Heart right ventricle (tissue), 16 donors: ENCODE data around the gene PTPRD. TPM values are rescaled to one million over a fixed set of nuclear protein-coding genes. Genes with fewer than 3 reads are reported as not detected.

Experiments
- ATAC-seq, 8 donors: fragments of 200-7000 bp; cut with Tn5 transposase; one replicate each; pipeline ENCODE4 v1.9.1; 2020; ENCODE audit warnings: mild to moderate bottlenecking in 8 of 8, moderate library complexity in 8 of 8, moderate number of reproducible peaks in 1 of 8
- DNase-seq, 2 donors: peaks; one replicate each; pipeline ENCODE4 v3.0.0-alpha.2; 2020
- H3K27ac ChIP-seq, 10 donors: fragments of 200-600 bp; sonication (generic) in 2 of 10; one replicate each; pipeline versions ENCODE4 v1.5.0 to v1.8.0; 2020 to 2022; ENCODE audit warnings: mild to moderate bottlenecking in 3 of 10
- H3K27me3 ChIP-seq, 7 donors: fragments of 200-600 bp; one replicate each; pipeline ENCODE4 v1.8.0; 2021 to 2022; ENCODE audit warnings: mild to moderate bottlenecking in 2 of 7
- H3K36me3 ChIP-seq, 9 donors: fragments of 200-600 bp; sonication (generic) in 1 of 9; one replicate each; pipeline versions ENCODE4 v1.5.0 to v1.8.0; 2020 to 2022; ENCODE audit warnings: mild to moderate bottlenecking in 2 of 9
- H3K4me1 ChIP-seq, 9 donors: fragments of 200-600 bp; sonication (generic) in 1 of 9; one replicate each; pipeline versions ENCODE4 v1.5.0 to v1.8.0; 2020 to 2022; ENCODE audit warnings: mild to moderate bottlenecking in 4 of 9
- H3K4me3 ChIP-seq, 10 donors: fragments of 200-600 bp; sonication (generic) in 2 of 10; one replicate each; pipeline versions ENCODE4 v1.5.0 to v1.8.0; 2020 to 2022; ENCODE audit warnings: mild to moderate bottlenecking in 7 of 10, moderate library complexity in 2 of 10
- H3K9me3 ChIP-seq, 11 donors: fragments of 200-600 bp in 10 of 11; sonication (generic) in 2 of 11; one replicate each; pipeline versions ENCODE4 v1.5.0 to v1.8.0; 2013 to 2022; ENCODE audit warnings: mild to moderate bottlenecking in 2 of 11, control low read depth in 1 of 11, moderate library complexity in 1 of 11
- CTCF ChIP-seq, 9 donors: fragments of 200-600 bp; sonication (generic) in 2 of 9; IDR thresholded peaks; one replicate each; pipeline versions ENCODE4 v1.5.0 to v1.8.0; 2021 to 2022; ENCODE audit warnings: antibody characterized with exemption in 9 of 9, mild to moderate bottlenecking in 5 of 9, moderate library complexity in 1 of 9
- WGBS, 2 donors: extraction: QIAGEN DNeasy Blood & Tissue Kit; methylation state at CpG; one replicate each; pipeline ENCODE4 v1.1.7; 2013; ENCODE audit warnings: inconsistent platforms in 1 of 2; 5-methylcytosine and 5-hydroxymethylcytosine counted together
- intact Hi-C, 10 donors: fragments of 100-400 bp; cut with DNase I; formaldehyde crosslinking; loops; one replicate each; pipeline versions ENCODE4 v1.11.1 to v1.14.2; 2022
- polyA plus RNA-seq, 2 donors: library from polyadenylated mRNA; stranded (reverse); fragments of 200-250 nt; gene quantifications; one replicate each; pipeline ENCODE4 v1.2.3, GENCODE V29; 2013
- total RNA-seq, 10 donors: library from RNA; stranded (reverse); fragmentation: NEBNext Ultra II Directional in 3 of 10; extraction: Animal tissue kit (Norgen Biotek cat#: 25700) in 3 of 10; gene quantifications; one replicate each; pipeline versions ENCODE4 v1.2.1 to v1.2.4, GENCODE V29; 2021 to 2023
- donor health status: Arrhythmogenic right ventricular cardiomyopathy.
- donor health status: ischemic (EF 13 %, LVEDD 7.1; RV severe dilation, severe dysfunction).
- donor health status: healthy with polysubstance abuse.
- donor health status: DM: no; HTN: yes; CAD: no.
- donor health status: DM: no; HTN: no; CAD: no.
- donor health status: ischemic (EF 25% LVEDD 6.9; RV normal size, moderate dysfunction).
- donor health status: ischemic (EF 25% LVEDD 5.7; RV mildly dilated, moderate dysfunction).
- donor health status: healthy.
- donor health status: DM: yes; HTN: yes; CAD: no.
- donor health status: Ischemic cardiomyopathy.
- donor health status: ischemic (EF 35%, LVEDD 5.7; RV mildly dilated, moderate dysfunction).
- donor health status: nonischemic (EF 11% LVEDD 7.7; RV severe dilation, severe dysfunction).
- donor health status: DM: yes; HTN: yes; CAD: no.
- donor health status: PGD.
- donor health status: ischemic (EF 29% LVEDD 5.4; RV normal size, mild dysfunction).
- donor health status: nonischemic (EF 23%, LVEDD 6.1; RV moderate dilation, normal function).

Gene PTPRD
- total and polyA plus RNA-seq, 12 donors = 1.4 to 25.2 (median 13.0) TPM

GRCh38 chr9:8895106-8895860 is 1717.5 kb downstream of the PTPRD start:
- intact Hi-C loops = loop anchor here in 7 of 10 donors (1.0 to 10.0 kb wide), 5 partner anchors 110 to 1330 kb away; no protein-coding TSS in a partner anchor
- peak in 4 of 8 donors; percentile 8 to 30 (median 16) for ATAC-seq
- Histone ChIP-seq H3K4me1 (peaks cover 0 to 7% (median 0%) of the 10 kb centered on the region in 9 donors), H3K27me3 (no peaks in the 10 kb centered on the region), H3K9me3 (no peaks in the 10 kb centered on the region), H3K36me3 (no peaks in the 10 kb centered on the region), H3K27ac (no peak overlapping the region), H3K4me3 (peak overlapping the region in 2 of 10 donors; percentile 26 to 28)
- no peak for TF ChIP-seq CTCF (IDR thresholded peaks at IDR 0.05)
- 10 to 21% methylated on average over 4 of the region's 4 CpGs for WGBS, 2 donors
- no peak for DNase-seq

DNA sequence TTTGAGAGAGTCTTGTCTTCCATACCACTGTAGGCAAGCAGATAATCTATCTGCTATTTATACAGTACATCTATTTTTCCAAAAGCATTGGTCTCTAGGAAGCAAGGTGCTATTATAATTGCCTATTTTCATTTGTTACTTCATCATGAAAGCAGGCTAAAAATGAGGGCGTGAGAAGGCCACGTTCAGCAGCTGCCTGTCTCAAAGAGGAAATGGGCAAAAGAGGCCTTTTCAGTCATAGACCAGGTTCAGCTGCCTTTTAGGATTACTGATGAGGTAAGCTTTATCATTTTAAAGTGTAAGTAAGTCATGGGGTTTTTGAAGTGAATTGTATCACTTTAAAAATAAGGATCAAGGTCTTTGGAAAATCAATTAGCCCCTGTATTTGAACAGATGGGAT is 1722.1 kb downstream of the PTPRD start:
- no peaks in the 10 kb centered on the region for H3K36me3 ChIP-seq
- intact Hi-C loops = loop anchor here in 5 of 10 donors (10.0 kb wide), 3 partner anchors 114 to 1326 kb away; no protein-coding TSS in a partner anchor
- no peak for ATAC-seq
- no peaks in the 10 kb centered on the region for H3K27me3 ChIP-seq
- 64 to 72% methylated on average over 2 of the region's 2 CpGs for WGBS, 2 donors
- H3K4me3 ChIP-seq = no peak overlapping the region
- no peak for DNase-seq
- TF ChIP-seq CTCF (IDR thresholded peaks at IDR 0.05) = no peak
- H3K4me1 ChIP-seq = peaks cover 0 to 7% (median 0%) of the 10 kb centered on the region in 9 donors
- no peak overlapping the region for H3K27ac ChIP-seq
- no peaks in the 10 kb centered on the region for H3K9me3 ChIP-seq

GRCh38 chr9:8889100-8889499 is 1723.7 kb downstream of the PTPRD start:
- Histone ChIP-seq H3K36me3 (no peaks in the 10 kb centered on the region), H3K4me3 (no peak overlapping the region), H3K9me3 (no peaks in the 10 kb centered on the region), H3K27ac (no peak overlapping the region), H3K27me3 (no peaks in the 10 kb centered on the region), H3K4me1 (no peaks in the 10 kb centered on the region)
- DNase-seq (no peak), ATAC-seq (no peak)
- WGBS, 2 donors = 98 to 100% methylated on average over 1 of the region's 1 CpG
- intact Hi-C loops = no loop called here
- TF ChIP-seq CTCF (IDR thresholded peaks at IDR 0.05) = no peak

GRCh38 chr9:8888591-8888990 is 1724.2 kb downstream of the PTPRD start:
- Histone ChIP-seq H3K27ac (no peak overlapping the region), H3K4me3 (no peak overlapping the region), H3K4me1 (no peaks in the 10 kb centered on the region), H3K27me3 (no peaks in the 10 kb centered on the region), H3K9me3 (no peaks in the 10 kb centered on the region), H3K36me3 (no peaks in the 10 kb centered on the region)
- WGBS, 2 donors = 67 to 80% methylated on average over 1 of the region's 1 CpG
- DNase-seq (no peak), ATAC-seq (no peak)
- TF ChIP-seq CTCF (IDR thresholded peaks at IDR 0.05) = no peak
- intact Hi-C loops = no loop called here
